ENCODE results near the gene CEL.

DNA sequence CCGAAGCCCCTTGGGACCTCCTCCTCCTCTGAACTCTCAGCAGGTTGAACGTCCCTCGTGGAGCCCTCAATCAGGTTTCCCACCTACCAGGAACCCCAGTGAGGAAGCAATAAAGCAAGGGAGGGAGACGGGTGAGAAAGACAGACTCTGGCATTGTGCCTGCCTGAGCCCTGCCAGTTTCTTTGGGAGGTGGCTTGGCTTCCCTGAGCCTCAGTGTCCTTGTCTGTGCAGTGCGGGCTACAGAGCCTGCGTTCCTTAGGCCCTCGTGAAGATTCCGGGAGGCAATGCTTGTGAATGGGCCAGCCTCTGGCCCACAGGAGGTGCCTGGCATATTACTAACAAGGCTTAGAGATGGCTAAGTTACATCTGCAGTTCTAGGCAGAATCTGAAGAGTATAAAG, 19.1 kb upstream of the CEL start:
- TF ChIP-seq, protein P1, sequence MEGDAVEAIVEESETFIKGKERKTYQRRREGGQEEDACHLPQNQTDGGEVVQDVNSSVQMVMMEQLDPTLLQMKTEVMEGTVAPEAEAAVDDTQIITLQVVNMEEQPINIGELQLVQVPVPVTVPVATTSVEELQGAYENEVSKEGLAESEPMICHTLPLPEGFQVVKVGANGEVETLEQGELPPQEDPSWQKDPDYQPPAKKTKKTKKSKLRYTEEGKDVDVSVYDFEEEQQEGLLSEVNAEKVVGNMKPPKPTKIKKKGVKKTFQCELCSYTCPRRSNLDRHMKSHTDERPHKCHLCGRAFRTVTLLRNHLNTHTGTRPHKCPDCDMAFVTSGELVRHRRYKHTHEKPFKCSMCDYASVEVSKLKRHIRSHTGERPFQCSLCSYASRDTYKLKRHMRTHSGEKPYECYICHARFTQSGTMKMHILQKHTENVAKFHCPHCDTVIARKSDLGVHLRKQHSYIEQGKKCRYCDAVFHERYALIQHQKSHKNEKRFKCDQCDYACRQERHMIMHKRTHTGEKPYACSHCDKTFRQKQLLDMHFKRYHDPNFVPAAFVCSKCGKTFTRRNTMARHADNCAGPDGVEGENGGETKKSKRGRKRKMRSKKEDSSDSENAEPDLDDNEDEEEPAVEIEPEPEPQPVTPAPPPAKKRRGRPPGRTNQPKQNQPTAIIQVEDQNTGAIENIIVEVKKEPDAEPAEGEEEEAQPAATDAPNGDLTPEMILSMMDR (IDR thresholded peaks at IDR 0.05): no peak
- TF ChIP-seq POLR2A (IDR thresholded peaks at IDR 0.05) (no peak), EP300 (IDR thresholded peaks at IDR 0.05) (no peak)
